ENCODE data around the gene UBC.

GRCh38 chr12:124927201-124928094, 13.0 kb upstream of the UBC start:
- TF ChIP-seq CTCF (IDR thresholded peaks at IDR 0.05) (no peak), POLR2A (IDR thresholded peaks at IDR 0.05) (no peak)
